Endothelial cell of umbilical vein (primary cell): ENCODE data around the gene REEP1. TPM values are rescaled to one million over a fixed set of nuclear protein-coding genes. Genes with fewer than 3 reads are reported as not detected.

ENCODE experiments used
- BruUV-seq: library from RNA; stranded (reverse); fragments of 400-500 nt; replicated peaks from 2 replicates; lab custom pipeline; 2021; lab: Mats Ljungman, UMichigan
- CTCF ChIA-PET: fragments of 300-600, 350-600 bp; sonication (Branson Sonifier 250); formaldehyde crosslinking; loops from one replicate; lab custom pipeline; 2021; ENCODE audit warnings: antibody characterized with exemption, inconsistent platforms; lab: Charles Lee
- POLR2A ChIA-PET: fragments of 300-600, 350-600 bp; sonication (Branson Sonifier 250); formaldehyde crosslinking; loops from one replicate; lab custom pipeline; 2021; ENCODE audit warnings: antibody characterized with exemption, inconsistent platforms; lab: Charles Lee
- DNase-seq: peaks from one replicate; pipeline ENCODE4 v3.0.0-alpha.2; 2011; ENCODE audit warnings: low read depth, low spot score
- FAIRE-seq: peaks from 2 replicates; lab custom pipeline; 2011; peaks lifted over from hg19 to GRCh38; lab: Jason Lieb, UNC
- H2AFZ ChIP-seq: 2 replicates; pipeline ENCODE4 v1.6.0; 2012; ENCODE audit warnings: low read depth, low read length, control low read depth, inconsistent platforms
- H3K27ac ChIP-seq: 2 replicates; pipeline ENCODE4 v1.5.1; 2011; ENCODE audit warnings: low read depth, mild to moderate bottlenecking, control low read depth, low read length, moderate library complexity; ENCODE audit not compliant: insufficient read depth
- H3K27me3 ChIP-seq, 2 experiments: 2 replicates each; pipeline versions ENCODE4 v1.6.0 to v1.6.1; 2011; ENCODE audit warnings: low read length in 2 of 2, mixed read lengths in 1 of 2; ENCODE audit not compliant: control insufficient read depth in 2 of 2, insufficient read depth in 2 of 2
- H3K36me3 ChIP-seq, 2 experiments: 2 replicates in 1 of 2; 3 replicates in 1 of 2; pipeline ENCODE4 v1.5.1; 2011; ENCODE audit warnings: low read length in 2 of 2, mild to moderate bottlenecking in 1 of 2, moderate library complexity in 1 of 2; ENCODE audit not compliant: control insufficient read depth in 2 of 2, insufficient read depth in 2 of 2; ENCODE audit errors: extremely low read depth in 1 of 2
- H3K4me1 ChIP-seq: 3 replicates; pipeline ENCODE4 v1.5.1; 2011; ENCODE audit warnings: mild to moderate bottlenecking, low read length; ENCODE audit not compliant: control insufficient read depth, insufficient read depth; ENCODE audit errors: extremely low read depth
- H3K4me2 ChIP-seq: 2 replicates; pipeline ENCODE4 v1.6.1; 2011; ENCODE audit warnings: low read length, control low read depth, mixed read lengths; ENCODE audit not compliant: insufficient read depth
- H3K4me3 ChIP-seq, 3 experiments: fragments of 200-600 bp in 1 of 3; sonication (generic), shearing (Covaris generic) in 1 of 3; replicated peaks in 1 of 3; 2 replicates each; pipeline ENCODE4 v1.5.1; 2011 to 2016; ENCODE audit warnings: control low read depth in 3 of 3, low read length in 3 of 3, mild to moderate bottlenecking in 2 of 3, inconsistent platforms in 1 of 3, low read depth in 1 of 3, moderate library complexity in 1 of 3; ENCODE audit not compliant: insufficient read depth in 1 of 3
- H3K79me2 ChIP-seq: 2 replicates; pipeline ENCODE4 v1.6.0; 2012; ENCODE audit warnings: low read length, inconsistent platforms; ENCODE audit not compliant: control insufficient read depth, insufficient read depth
- H3K9ac ChIP-seq: replicated peaks from 2 replicates; pipeline ENCODE3; 2011; ENCODE audit warnings: low read length, control low read depth; ENCODE audit not compliant: insufficient read depth; ENCODE audit errors: extremely low read depth
- H3K9me1 ChIP-seq: replicated peaks from 3 replicates; pipeline ENCODE4 v1.6.0; 2011; ENCODE audit warnings: mild to moderate bottlenecking, low read length; ENCODE audit not compliant: control insufficient read depth, insufficient read depth; ENCODE audit errors: extremely low read depth
- H3K9me3 ChIP-seq: replicated peaks from 2 replicates; pipeline ENCODE4 v1.5.1; 2012; ENCODE audit warnings: low read length, inconsistent platforms; ENCODE audit not compliant: control insufficient read depth, insufficient read depth
- H4K20me1 ChIP-seq: replicated peaks from 2 replicates; pipeline ENCODE3; 2011; ENCODE audit warnings: mild to moderate bottlenecking, low read length; ENCODE audit not compliant: control insufficient read depth, insufficient read depth; ENCODE audit errors: extremely low read depth
- EZH2 ChIP-seq: IDR thresholded peaks from 2 replicates; pipeline ENCODE4 v1.6.1; 2012; ENCODE audit warnings: borderline replicate concordance, low read depth, mild to moderate bottlenecking, moderate library complexity, low read length, inconsistent platforms; ENCODE audit not compliant: severe bottlenecking
- FOS ChIP-seq: IDR thresholded peaks from 2 replicates; pipeline ENCODE4 v1.6.1; 2011; ENCODE audit warnings: mild to moderate bottlenecking, low read length, moderate library complexity, borderline replicate concordance; ENCODE audit not compliant: insufficient read depth
- GATA2 ChIP-seq: IDR thresholded peaks from 2 replicates; pipeline ENCODE4 v1.7.0; 2011; ENCODE audit warnings: low read depth, mild to moderate bottlenecking, moderate library complexity, mixed read lengths, low read length; ENCODE audit not compliant: insufficient read length, insufficient read depth
- JUN ChIP-seq: IDR thresholded peaks from 2 replicates; pipeline ENCODE4 v1.6.1; 2011; ENCODE audit warnings: borderline replicate concordance, low read depth; ENCODE audit not compliant: insufficient read length, insufficient read depth
- MYC ChIP-seq: IDR thresholded peaks from one replicate; pipeline ENCODE4 v1.6.1; 2011; ENCODE audit warnings: mild to moderate bottlenecking, low read depth, low read length
- POLR2A ChIP-seq: IDR thresholded peaks from 2 replicates; pipeline ENCODE4 v1.6.1; 2012; ENCODE audit warnings: low read depth, mild to moderate bottlenecking, control low read depth, low read length
- POLR2AphosphoS5 ChIP-seq: IDR thresholded peaks from 2 replicates; pipeline ENCODE4 v1.6.1; 2012; ENCODE audit warnings: low read depth, mild to moderate bottlenecking, control low read depth, low read length, moderate library complexity; ENCODE audit not compliant: insufficient read depth
- dilution Hi-C: fragments of 300-500 bp; cut with MboI; formaldehyde crosslinking; loops from one replicate; pipeline ENCODE4 v1.15.0; 2019; ENCODE audit warnings: low sequenced_read_pairs; ENCODE audit not compliant: extremely low pct_ligation_motif_present
- intact Hi-C: fragments of 100-400 bp; cut with micrococcal nuclease; formaldehyde crosslinking; loops from one replicate; pipeline ENCODE4 v1.10.0; 2022
- polyA plus RNA-seq, 4 experiments: library from polyadenylated mRNA; depleted of rRNA in 3 of 4; stranded (reverse) in 3 of 4; unstranded in 1 of 4; fragments of >200 nt; gene quantifications; 2 replicates each; pipeline versions ENCODE4 v1.2.1 to v1.2.3, GENCODE V29; 2011 to 2012; ENCODE audit warnings: missing spikeins in 1 of 4
- total RNA-seq: library from RNA; stranded (reverse); gene quantifications from 2 replicates; pipeline ENCODE4 v1.2.3, GENCODE V29; 2021
- TF ChIP-seq, protein P1 (sequence below), 2 donors: IDR thresholded peaks; 1 replicate in 1 of 2; 2 replicates in 1 of 2; pipeline ENCODE4 v1.5.1; 2011; ENCODE audit warnings: low read length in 2 of 2, mild to moderate bottlenecking in 2 of 2, moderate library complexity in 2 of 2, control low read depth in 1 of 2, inconsistent platforms in 1 of 2, low read depth in 1 of 2; ENCODE audit not compliant: insufficient read depth in 1 of 2; ENCODE audit errors: extremely low read depth in 1 of 2
- TF ChIP-seq, protein P2 (sequence below): IDR thresholded peaks from 2 replicates; pipeline ENCODE4 v1.6.1; 2011; ENCODE audit not compliant: insufficient read depth, insufficient read length

Gene REEP1
- total and polyA plus RNA-seq, 2 donors (not counting 3 experiments of a cell fraction or from before 2014, with no cell fraction given) = 0.11 to 0.53 TPM

- Histone ChIP-seq H2AFZ (no peak overlapping the region), H3K27ac (no peak overlapping the region), H3K9me3 (no peaks in the 10 kb centered on the region), H3K9me1 (no peaks in the 10 kb centered on the region), H3K9ac (no peak overlapping the region), H4K20me1 (no peaks in the 10 kb centered on the region), H3K79me2 (no peaks in the 10 kb centered on the region), H3K4me3 (no peak overlapping the region), H3K27me3 (peaks cover 0 to 2% of the 10 kb centered on the region in 2 experiments), H3K36me3 (no peaks in the 10 kb centered on the region), H3K4me1 (no peaks in the 10 kb centered on the region), H3K4me2 (no peak overlapping the region)
- POLR2A ChIA-PET = no interaction called here
- no peak for DNase-seq
- TF ChIP-seq MYC = no peak
- intact Hi-C loops (no loop called here), dilution Hi-C loops (no loop called here)
- BruUV-seq = no TSS peak
- CTCF ChIA-PET = interaction anchor here (1.2 to 2.3 kb wide), 2 partner anchors 10 to 14 kb away, joined by 4 to 9 read pairs; no protein-coding TSS in a partner anchor
- FAIRE-seq = no peak
Measured at GRCh38 chr2:86358957-86359356, 21.5 kb upstream of the REEP1 start.

- intact Hi-C loops (no loop called here), dilution Hi-C loops (no loop called here)
- POLR2A ChIA-PET = no interaction called here
- peaks cover 0 to 2% of the 10 kb centered on the region in 2 experiments for H3K27me3 ChIP-seq
- no peaks in the 10 kb centered on the region for H4K20me1 ChIP-seq
- no peaks in the 10 kb centered on the region for H3K79me2 ChIP-seq
- no peak overlapping the region for H2AFZ ChIP-seq
- H3K9ac ChIP-seq = no peak overlapping the region
- no peak overlapping the region for H3K27ac ChIP-seq
- FAIRE-seq (no peak), DNase-seq (no peak)
- CTCF ChIA-PET = interaction anchor here (1.1 to 1.2 kb wide), 2 partner anchors 12 to 15 kb away, joined by 3 to 4 read pairs; no protein-coding TSS in a partner anchor
- H3K36me3 ChIP-seq = no peaks in the 10 kb centered on the region
- H3K9me3 ChIP-seq = no peaks in the 10 kb centered on the region
- no peaks in the 10 kb centered on the region for H3K9me1 ChIP-seq
- H3K4me1 ChIP-seq = no peaks in the 10 kb centered on the region
- TF ChIP-seq JUN (no peak), MYC (no peak), GATA2 (no peak), EZH2 (no peak), FOS (no peak), POLR2A (no peak), POLR2AphosphoS5 (no peak)
- TF ChIP-seq, protein P1, sequence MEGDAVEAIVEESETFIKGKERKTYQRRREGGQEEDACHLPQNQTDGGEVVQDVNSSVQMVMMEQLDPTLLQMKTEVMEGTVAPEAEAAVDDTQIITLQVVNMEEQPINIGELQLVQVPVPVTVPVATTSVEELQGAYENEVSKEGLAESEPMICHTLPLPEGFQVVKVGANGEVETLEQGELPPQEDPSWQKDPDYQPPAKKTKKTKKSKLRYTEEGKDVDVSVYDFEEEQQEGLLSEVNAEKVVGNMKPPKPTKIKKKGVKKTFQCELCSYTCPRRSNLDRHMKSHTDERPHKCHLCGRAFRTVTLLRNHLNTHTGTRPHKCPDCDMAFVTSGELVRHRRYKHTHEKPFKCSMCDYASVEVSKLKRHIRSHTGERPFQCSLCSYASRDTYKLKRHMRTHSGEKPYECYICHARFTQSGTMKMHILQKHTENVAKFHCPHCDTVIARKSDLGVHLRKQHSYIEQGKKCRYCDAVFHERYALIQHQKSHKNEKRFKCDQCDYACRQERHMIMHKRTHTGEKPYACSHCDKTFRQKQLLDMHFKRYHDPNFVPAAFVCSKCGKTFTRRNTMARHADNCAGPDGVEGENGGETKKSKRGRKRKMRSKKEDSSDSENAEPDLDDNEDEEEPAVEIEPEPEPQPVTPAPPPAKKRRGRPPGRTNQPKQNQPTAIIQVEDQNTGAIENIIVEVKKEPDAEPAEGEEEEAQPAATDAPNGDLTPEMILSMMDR (IDR thresholded peaks at IDR 0.05; ENCODE audit: extremely low read depth in 1 of 2, insufficient read depth in 1 of 2, low read depth in 1 of 2, low read length in 2 of 2) = no peak
- TF ChIP-seq, protein P2, sequence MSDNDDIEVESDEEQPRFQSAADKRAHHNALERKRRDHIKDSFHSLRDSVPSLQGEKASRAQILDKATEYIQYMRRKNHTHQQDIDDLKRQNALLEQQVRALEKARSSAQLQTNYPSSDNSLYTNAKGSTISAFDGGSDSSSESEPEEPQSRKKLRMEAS = no peak
- no TSS peak for BruUV-seq
- no peak overlapping the region for H3K4me2 ChIP-seq
- H3K4me3 ChIP-seq = no peak overlapping the region
Measured at GRCh38 chr2:86357392-86357963, 20.1 kb upstream of the REEP1 start.
